H9 (cell line): ENCODE data around the gene GUF1. TPM values are rescaled to one million over a fixed set of nuclear protein-coding genes. Genes with fewer than 3 reads are reported as not detected.

Experiments
- DNase-seq: peaks from one replicate; pipeline ENCODE4 v3.0.0-alpha.2; 2017
- H2AFZ ChIP-seq: one replicate; pipeline ENCODE4 v1.6.1; 2013; ENCODE audit warnings: mild to moderate bottlenecking, low read length, control low read depth, moderate library complexity
- H2AK5ac ChIP-seq: 2 replicates; pipeline ENCODE4 v1.6.1; 2013; ENCODE audit warnings: low read length, control low read depth, mixed read lengths; ENCODE audit not compliant: insufficient read length
- H2BK120ac ChIP-seq: one replicate; pipeline ENCODE4 v1.6.1; 2013; ENCODE audit warnings: low read depth, mild to moderate bottlenecking, low read length, control low read depth, inconsistent platforms; ENCODE audit not compliant: poor library complexity, severe bottlenecking
- H2BK12ac ChIP-seq: 2 replicates; pipeline ENCODE4 v1.6.1; 2013; ENCODE audit warnings: low read length, control low read depth, mixed read lengths, low read depth; ENCODE audit not compliant: insufficient read length
- H2BK15ac ChIP-seq: 2 replicates; pipeline ENCODE4 v1.6.1; 2013; ENCODE audit warnings: low read depth, low read length, control low read depth
- H2BK20ac ChIP-seq: one replicate; pipeline ENCODE4 v1.6.1; 2013; ENCODE audit warnings: low read depth, mild to moderate bottlenecking, low read length, control low read depth, inconsistent platforms; ENCODE audit not compliant: poor library complexity, severe bottlenecking
- H2BK5ac ChIP-seq: 2 replicates; pipeline ENCODE4 v1.6.1; 2013; ENCODE audit warnings: low read length, control low read depth, mixed read lengths; ENCODE audit not compliant: insufficient read length
- H3K14ac ChIP-seq: 2 replicates; pipeline ENCODE4 v1.6.1; 2013; ENCODE audit warnings: low read length, control low read depth; ENCODE audit not compliant: insufficient read depth
- H3K18ac ChIP-seq: 2 replicates; pipeline ENCODE4 v1.6.1; 2013; ENCODE audit warnings: low read depth, mild to moderate bottlenecking, mixed read lengths, low read length, control low read depth; ENCODE audit not compliant: insufficient read length
- H3K23ac ChIP-seq: 2 replicates; pipeline ENCODE4 v1.6.1; 2013; ENCODE audit warnings: low read length, control low read depth, mixed read lengths, low read depth; ENCODE audit not compliant: insufficient read length
- H3K23me2 ChIP-seq: 2 replicates; pipeline ENCODE4 v1.6.1; 2013; ENCODE audit warnings: low read depth, mild to moderate bottlenecking, mixed read lengths, low read length, control low read depth; ENCODE audit not compliant: insufficient read length, poor library complexity, severe bottlenecking
- H3K27ac ChIP-seq: 2 replicates; pipeline ENCODE4 v1.5.1; 2013; ENCODE audit warnings: low read length, control low read depth, mixed read lengths, low read depth; ENCODE audit not compliant: insufficient read length
- H3K27me3 ChIP-seq: 2 replicates; pipeline ENCODE4 v1.6.1; 2013; ENCODE audit warnings: low read length, control low read depth, inconsistent platforms; ENCODE audit not compliant: insufficient read depth
- H3K4ac ChIP-seq: 2 replicates; pipeline ENCODE4 v1.6.1; 2013; ENCODE audit warnings: low read depth, mild to moderate bottlenecking, control low read depth, inconsistent platforms, low read length, moderate library complexity
- H3K4me1 ChIP-seq: 2 replicates; pipeline ENCODE4 v1.6.1; 2013; ENCODE audit warnings: low read length, control low read depth, inconsistent platforms; ENCODE audit not compliant: insufficient read depth
- H3K4me2 ChIP-seq: 2 replicates; pipeline ENCODE4 v1.6.1; 2013; ENCODE audit warnings: low read length, control low read depth, mixed read lengths; ENCODE audit not compliant: insufficient read length, insufficient read depth
- H3K56ac ChIP-seq: 2 replicates; pipeline ENCODE4 v1.6.1; 2013; ENCODE audit warnings: low read depth, mild to moderate bottlenecking, mixed read lengths, low read length, control low read depth; ENCODE audit not compliant: insufficient read length
- H3K79me1 ChIP-seq: 2 replicates; pipeline ENCODE4 v1.6.1; 2013; ENCODE audit warnings: low read depth, mild to moderate bottlenecking, moderate library complexity, low read length, control low read depth, inconsistent platforms; ENCODE audit not compliant: insufficient read depth, poor library complexity, severe bottlenecking
- H3K79me2 ChIP-seq: 2 replicates; pipeline ENCODE4 v1.6.1; 2013; ENCODE audit warnings: low read length, control low read depth, inconsistent platforms; ENCODE audit not compliant: insufficient read depth
- H3K9ac ChIP-seq: 2 replicates; pipeline ENCODE4 v1.6.1; 2013; ENCODE audit warnings: low read length, control low read depth, mixed read lengths; ENCODE audit not compliant: insufficient read length; ENCODE audit errors: extremely low read depth
- H3K9me3 ChIP-seq: one replicate; pipeline ENCODE4 v1.6.1; 2013; ENCODE audit warnings: low read depth, low read length, inconsistent platforms; ENCODE audit not compliant: control insufficient read depth
- H3T11ph ChIP-seq: one replicate; pipeline ENCODE4 v1.6.1; 2013; ENCODE audit warnings: mild to moderate bottlenecking, low read length, control low read depth, inconsistent platforms
- H4K20me1 ChIP-seq: one replicate; pipeline ENCODE4 v1.6.1; 2013; ENCODE audit not compliant: control insufficient read depth, insufficient read length, insufficient read depth
- H4K5ac ChIP-seq: 2 replicates; pipeline ENCODE4 v1.6.1; 2013; ENCODE audit warnings: low read depth, mild to moderate bottlenecking, mixed read lengths, low read length, control low read depth; ENCODE audit not compliant: insufficient read length
- H4K8ac ChIP-seq: replicated peaks from 2 replicates; pipeline ENCODE4 v1.6.1; 2013; ENCODE audit warnings: low read length, control low read depth, mixed read lengths, low read depth; ENCODE audit not compliant: insufficient read length
- H4K91ac ChIP-seq: 2 replicates; pipeline ENCODE4 v1.6.1; 2013; ENCODE audit warnings: low read depth, mild to moderate bottlenecking, moderate library complexity, mixed read lengths, low read length, control low read depth; ENCODE audit not compliant: insufficient read length
- H3K27ac Mint-ChIP-seq, 3 experiments: 2 replicates in 2 of 3; 3 replicates in 1 of 3; pipeline ENCODE4 v1.8.0; 2020 to 2021; ENCODE audit warnings: mixed read lengths in 3 of 3, mild to moderate bottlenecking in 1 of 3, moderate library complexity in 1 of 3
- H3K27me3 Mint-ChIP-seq: 2 replicates; pipeline ENCODE4 v1.8.0; 2021; ENCODE audit warnings: low read depth, mild to moderate bottlenecking, moderate library complexity, mixed read lengths
- H3K36me3 Mint-ChIP-seq, 3 experiments: 2 replicates in 2 of 3; 3 replicates in 1 of 3; pipeline ENCODE4 v1.8.0; 2020 to 2021; ENCODE audit warnings: low read depth in 3 of 3, mixed read lengths in 3 of 3; ENCODE audit not compliant: insufficient read depth in 1 of 3
- H3K4me1 Mint-ChIP-seq, 2 experiments: 2 replicates each; pipeline ENCODE4 v1.8.0; 2020; ENCODE audit warnings: mixed read lengths in 2 of 2
- H3K4me3 Mint-ChIP-seq, 2 experiments: 2 replicates in 1 of 2; 3 replicates in 1 of 2; pipeline ENCODE4 v1.8.0; 2020 to 2021; ENCODE audit warnings: mild to moderate bottlenecking in 2 of 2, mixed read lengths in 2 of 2, moderate library complexity in 1 of 2
- H3K9me3 Mint-ChIP-seq, 2 experiments: 2 replicates in 1 of 2; 3 replicates in 1 of 2; pipeline ENCODE4 v1.8.0; 2020; ENCODE audit warnings: mild to moderate bottlenecking in 2 of 2, mixed read lengths in 2 of 2, moderate library complexity in 1 of 2
- WGBS: extraction: QIAGEN DNeasy Blood & Tissue Kit; methylation state at CpG from one replicate; pipeline ENCODE4 v1.1.7; 2013; ENCODE audit warnings: missing lambda C conversion rate, low lambda C conversion rate, mixed read lengths; ENCODE audit not compliant: insufficient read length; ENCODE audit errors: extremely low coverage; 5-methylcytosine and 5-hydroxymethylcytosine counted together
- total RNA-seq: library from RNA; stranded (reverse); gene quantifications from 2 replicates; pipeline ENCODE4 v1.2.1, GENCODE V29; 2021
- TF ChIP-seq, protein P1 (sequence below): fragments of 200-600 bp; sonication (generic); conservative IDR thresholded peaks from 3 replicates; pipeline ENCODE4 v1.8.0; 2021; ENCODE audit warnings: antibody characterized with exemption, mild to moderate bottlenecking

The GUF1 gene
- total RNA-seq, 1 experiment from 2014 or later, result 38.6 TPM

- H3K4me3 Mint-ChIP-seq, result no peak overlapping the region
- peaks cover 2% of the 10 kb centered on the region for H3K27me3 Mint-ChIP-seq
- TF ChIP-seq, protein P1, sequence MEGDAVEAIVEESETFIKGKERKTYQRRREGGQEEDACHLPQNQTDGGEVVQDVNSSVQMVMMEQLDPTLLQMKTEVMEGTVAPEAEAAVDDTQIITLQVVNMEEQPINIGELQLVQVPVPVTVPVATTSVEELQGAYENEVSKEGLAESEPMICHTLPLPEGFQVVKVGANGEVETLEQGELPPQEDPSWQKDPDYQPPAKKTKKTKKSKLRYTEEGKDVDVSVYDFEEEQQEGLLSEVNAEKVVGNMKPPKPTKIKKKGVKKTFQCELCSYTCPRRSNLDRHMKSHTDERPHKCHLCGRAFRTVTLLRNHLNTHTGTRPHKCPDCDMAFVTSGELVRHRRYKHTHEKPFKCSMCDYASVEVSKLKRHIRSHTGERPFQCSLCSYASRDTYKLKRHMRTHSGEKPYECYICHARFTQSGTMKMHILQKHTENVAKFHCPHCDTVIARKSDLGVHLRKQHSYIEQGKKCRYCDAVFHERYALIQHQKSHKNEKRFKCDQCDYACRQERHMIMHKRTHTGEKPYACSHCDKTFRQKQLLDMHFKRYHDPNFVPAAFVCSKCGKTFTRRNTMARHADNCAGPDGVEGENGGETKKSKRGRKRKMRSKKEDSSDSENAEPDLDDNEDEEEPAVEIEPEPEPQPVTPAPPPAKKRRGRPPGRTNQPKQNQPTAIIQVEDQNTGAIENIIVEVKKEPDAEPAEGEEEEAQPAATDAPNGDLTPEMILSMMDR, result no peak
- Histone ChIP-seq H3K18ac (no peak overlapping the region), H2AK5ac (no peak overlapping the region), H3K79me1 (no peaks in the 10 kb centered on the region), H3K14ac (no peak overlapping the region), H2BK20ac (no peak overlapping the region), H2AFZ (no peak overlapping the region), H2BK120ac (no peak overlapping the region), H3K4ac (no peak overlapping the region), H3K56ac (no peak overlapping the region), H3K4me1 (no peaks in the 10 kb centered on the region), H3K9me3 (no peaks in the 10 kb centered on the region), H3T11ph (no peak overlapping the region), H2BK5ac (no peak overlapping the region), H3K4me2 (no peak overlapping the region), H3K27me3 (no peaks in the 10 kb centered on the region), H3K23ac (no peak overlapping the region), H4K8ac (no peak overlapping the region), H2BK12ac (no peak overlapping the region), H3K27ac (no peak overlapping the region), H3K23me2 (peaks cover 4% of the 10 kb centered on the region), H3K79me2 (no peaks in the 10 kb centered on the region; the same call in 1 of the 2 replicates), H2BK15ac (no peak overlapping the region), H4K91ac (no peak overlapping the region), H3K9ac (no peak overlapping the region), H4K20me1 (no peaks in the 10 kb centered on the region), H4K5ac (no peak overlapping the region)
- H3K27ac Mint-ChIP-seq, result no peak overlapping the region
- H3K9me3 Mint-ChIP-seq, result no peaks in the 10 kb centered on the region
- no CpG with 5 or more reads among the region's 4 CpGs for WGBS
- H3K4me1 Mint-ChIP-seq, result peaks cover 12 to 20% of the 10 kb centered on the region in 2 experiments
- no peak for DNase-seq
- H3K36me3 Mint-ChIP-seq, result no peaks in the 10 kb centered on the region; a peak in 1 of 7 replicates
These were observed 42.2 kb downstream of the GUF1 start for GRCh38 chr4:44720371-44720770.
